ENCODE measurements around the gene TNS3. TPM values are rescaled to one million over a fixed set of nuclear protein-coding genes. Genes with fewer than 3 reads are reported as not detected.

Gene TNS3
- total and polyA plus RNA-seq, 10 of the 15 experiments (the other 5 are each of a cell fraction or from before 2014, with no cell fraction given), result 0.27 to 2.7 (median 0.79) TPM

- ChIA-PET CTCF (no interaction called here), POLR2A (no interaction called here), SMC1A (ENCODE audit: uncharacterized antibody, unreplicated experiment) (no interaction called here), RAD21 (ENCODE audit: unreplicated experiment) (no interaction called here)
- TF ChIP-seq USF1 (IDR thresholded peaks at IDR 0.05; ENCODE audit: borderline replicate concordance, extremely low read length, insufficient read depth, low read depth, low read length) (no peak), TARDBP (IDR thresholded peaks at IDR 0.05; ENCODE audit: borderline replicate concordance) (no peak), CREB1 (IDR thresholded peaks at IDR 0.05; ENCODE audit: low read depth) (no peak), NFYA (IDR thresholded peaks at IDR 0.05; ENCODE audit: borderline replicate concordance, low read depth, low read length) (no peak), ZNF207 (IDR thresholded peaks at IDR 0.05; ENCODE audit: borderline replicate concordance) (no peak), BCL11A (IDR thresholded peaks at IDR 0.05; ENCODE audit: low read depth, low read length) (no peak), SMARCA5 (IDR thresholded peaks at IDR 0.05) (no peak), CEBPB (IDR thresholded peaks at IDR 0.05; ENCODE audit: borderline replicate concordance in 1 of 2, low read depth in 2 of 2, low read length in 2 of 2) (no peak), MEF2B (IDR thresholded peaks at IDR 0.05; ENCODE audit: partially characterized antibody, poor library complexity, severe bottlenecking) (no peak), CUX1 (IDR thresholded peaks at IDR 0.05; ENCODE audit: insufficient replicate concordance, low read depth, low read length) (no peak)
- TF ChIP-seq, protein P1, sequence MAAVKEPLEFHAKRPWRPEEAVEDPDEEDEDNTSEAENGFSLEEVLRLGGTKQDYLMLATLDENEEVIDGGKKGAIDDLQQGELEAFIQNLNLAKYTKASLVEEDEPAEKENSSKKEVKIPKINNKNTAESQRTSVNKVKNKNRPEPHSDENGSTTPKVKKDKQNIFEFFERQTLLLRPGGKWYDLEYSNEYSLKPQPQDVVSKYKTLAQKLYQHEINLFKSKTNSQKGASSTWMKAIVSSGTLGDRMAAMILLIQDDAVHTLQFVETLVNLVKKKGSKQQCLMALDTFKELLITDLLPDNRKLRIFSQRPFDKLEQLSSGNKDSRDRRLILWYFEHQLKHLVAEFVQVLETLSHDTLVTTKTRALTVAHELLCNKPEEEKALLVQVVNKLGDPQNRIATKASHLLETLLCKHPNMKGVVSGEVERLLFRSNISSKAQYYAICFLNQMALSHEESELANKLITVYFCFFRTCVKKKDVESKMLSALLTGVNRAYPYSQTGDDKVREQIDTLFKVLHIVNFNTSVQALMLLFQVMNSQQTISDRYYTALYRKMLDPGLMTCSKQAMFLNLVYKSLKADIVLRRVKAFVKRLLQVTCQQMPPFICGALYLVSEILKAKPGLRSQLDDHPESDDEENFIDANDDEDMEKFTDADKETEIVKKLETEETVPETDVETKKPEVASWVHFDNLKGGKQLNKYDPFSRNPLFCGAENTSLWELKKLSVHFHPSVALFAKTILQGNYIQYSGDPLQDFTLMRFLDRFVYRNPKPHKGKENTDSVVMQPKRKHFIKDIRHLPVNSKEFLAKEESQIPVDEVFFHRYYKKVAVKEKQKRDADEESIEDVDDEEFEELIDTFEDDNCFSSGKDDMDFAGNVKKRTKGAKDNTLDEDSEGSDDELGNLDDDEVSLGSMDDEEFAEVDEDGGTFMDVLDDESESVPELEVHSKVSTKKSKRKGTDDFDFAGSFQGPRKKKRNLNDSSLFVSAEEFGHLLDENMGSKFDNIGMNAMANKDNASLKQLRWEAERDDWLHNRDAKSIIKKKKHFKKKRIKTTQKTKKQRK (IDR thresholded peaks at IDR 0.05; ENCODE audit: low read depth, low read length), result no peak
- intact Hi-C loops (cut with micrococcal nuclease; ENCODE audit: unreplicated experiment), result no loop called here
- Histone ChIP-seq H4K20me1 (ENCODE audit: control insufficient read depth, insufficient read depth) (no peaks in the 10 kb centered on the region), H3K36me3 (ENCODE audit: control insufficient read depth in 2 of 2, insufficient read depth in 2 of 2, low read length in 1 of 2) (no peaks in the 10 kb centered on the region), H3K4me2 (ENCODE audit: control insufficient read depth, insufficient read depth) (no peak overlapping the region), H3K27me3 (replicated peaks in 1 of 2; ENCODE audit: control insufficient read depth in 2 of 2, insufficient read depth in 2 of 2, low read length in 1 of 2) (no peaks in the 10 kb centered on the region; a peak in 1 of 4 replicates), H3K9me3 (replicated peaks; ENCODE audit: control insufficient read depth, insufficient read depth, low read length) (no peaks in the 10 kb centered on the region), H3K4me3 (no peak overlapping the region), H3K4me1 (ENCODE audit: control insufficient read depth, insufficient read depth, low read length) (peaks cover 12% of the 10 kb centered on the region), H3K27ac (ENCODE audit: control insufficient read depth, insufficient read depth) (no peak overlapping the region), H2AFZ (ENCODE audit: control insufficient read depth, low read depth, low read length) (no peak overlapping the region), H3K79me2 (ENCODE audit: control insufficient read depth, insufficient read depth, low read length) (no peaks in the 10 kb centered on the region), H3K9ac (ENCODE audit: control insufficient read depth, insufficient read depth, low read length) (no peak overlapping the region)
- FAIRE-seq, result no peak
- whole genome bisulfite sequencing (ENCODE audit: insufficient coverage, insufficient replicate concordance, low lambda C conversion rate, missing lambda C conversion rate), result 95% methylated on average over 3 of the region's 3 CpGs
- in situ Hi-C loops (cut with MboI), result no loop called here
- no TSS peak for BruUV-seq (replicated peaks)
- DNase-seq (ENCODE audit: low read depth, low spot score), result no peak
- ATAC-seq, result no peak
Measured at GRCh38 chr7:47290466-47290865, 291.4 kb downstream of the TNS3 start.

Data from GM12878 (cell line).